Measurements from ENCODE around the gene ZNF414. TPM values are rescaled to one million over a fixed set of nuclear protein-coding genes. Genes with fewer than 3 reads are reported as not detected.

ZNF414 gene
- total and polyA plus RNA-seq, 9 donors = 2.8 to 19.0 (median 14.4) TPM

DNA sequence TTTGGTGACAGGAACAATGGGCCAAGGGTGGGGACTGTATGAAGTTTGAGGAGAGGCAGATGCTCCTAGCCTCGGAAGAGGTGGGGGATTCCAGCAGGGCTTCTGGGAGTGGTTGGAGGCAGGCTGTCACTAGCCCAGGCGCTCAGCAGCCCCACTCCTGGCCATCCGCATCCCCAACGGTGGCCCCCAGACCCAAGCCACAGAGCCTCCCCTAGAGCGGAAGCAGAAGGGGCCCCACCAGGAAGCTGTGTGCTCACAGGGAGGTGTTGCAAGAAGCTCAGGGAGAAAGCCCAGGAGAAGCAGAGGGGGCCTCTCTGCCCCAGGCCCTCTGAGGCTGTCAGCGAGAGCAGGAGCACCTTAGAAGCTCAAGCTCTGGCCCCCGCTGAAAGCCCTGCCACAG lies 19.8 kb downstream of the ZNF414 start:
- peaks cover 3% of the 10 kb centered on the region for H3K4me1 ChIP-seq (ENCODE audit: control insufficient read depth, insufficient read depth, low read length)

DNA sequence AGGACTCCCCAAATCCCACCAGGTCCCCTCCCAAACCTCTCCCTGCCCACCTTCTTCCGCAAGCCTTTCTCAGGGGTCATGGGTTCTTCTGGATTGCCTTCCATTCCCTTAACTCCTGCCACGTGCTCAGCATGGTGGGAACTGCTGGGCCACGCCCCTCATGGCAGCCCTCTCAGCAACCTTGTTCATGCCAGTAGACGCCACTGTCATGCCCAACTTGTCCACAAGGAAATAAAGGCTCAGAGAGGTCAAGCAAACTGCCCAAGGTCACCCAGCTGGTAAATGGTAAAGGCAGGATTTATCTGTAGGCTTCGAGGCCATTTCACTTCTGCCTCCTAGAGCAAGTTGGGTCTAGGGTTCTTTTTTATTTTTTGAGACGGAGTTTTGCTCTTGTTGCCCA lies 22.4 kb downstream of the ZNF414 start:
- WGBS (ENCODE audit: insufficient coverage) = 67% methylated on average over 2 of the region's 6 CpGs
- H3K27ac ChIP-seq (ENCODE audit: low read length) = no peak overlapping the region

More for the DNA sequence above, 19.8 kb downstream of the ZNF414 start:
- Histone ChIP-seq H3K27ac (ENCODE audit: low read length) (no peak overlapping the region), H3K4me3 (ENCODE audit: low read length) (no peak overlapping the region), H3K9me3 (replicated peaks; ENCODE audit: control insufficient read depth, low read depth, low read length) (no peaks in the 10 kb centered on the region), H3K36me3 (ENCODE audit: control insufficient read depth, insufficient read depth, low read length) (peaks cover 12% of the 10 kb centered on the region), H3K27me3 (ENCODE audit: control insufficient read depth, insufficient read depth, low read length) (no peaks in the 10 kb centered on the region)
- WGBS (ENCODE audit: insufficient coverage) = 28% methylated on average over 4 of the region's 7 CpGs
- DNase-seq = no peak

DNA sequence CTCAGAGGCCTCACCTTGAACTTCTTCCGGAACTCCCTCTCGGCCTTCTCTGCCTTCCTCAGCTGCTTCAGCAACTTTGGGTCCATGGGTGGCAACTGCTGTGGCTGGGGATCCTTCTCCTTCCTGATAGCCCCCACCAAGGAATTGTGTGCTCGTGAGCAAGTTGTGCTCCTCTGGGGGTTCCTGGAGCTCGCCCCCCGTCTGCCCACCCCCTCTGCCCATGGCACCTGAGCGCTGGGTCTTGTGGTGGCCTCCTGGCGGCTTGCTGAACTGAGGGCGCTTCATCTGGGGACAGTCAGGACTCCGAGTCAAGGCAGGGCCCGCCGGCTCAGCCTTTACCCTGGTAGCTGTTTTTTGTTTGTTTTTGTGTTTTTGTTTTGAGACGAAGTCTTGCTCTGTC lies 23.1 kb downstream of the ZNF414 start:
- DNase-seq = no peak
- WGBS (ENCODE audit: insufficient coverage) = 79% methylated on average over 4 of the region's 12 CpGs
- Histone ChIP-seq H3K9me3 (replicated peaks; ENCODE audit: control insufficient read depth, low read depth, low read length) (no peaks in the 10 kb centered on the region), H3K27ac (ENCODE audit: low read length) (no peak overlapping the region), H3K4me1 (ENCODE audit: control insufficient read depth, insufficient read depth, low read length) (peaks cover 7% of the 10 kb centered on the region), H3K27me3 (ENCODE audit: control insufficient read depth, insufficient read depth, low read length) (no peaks in the 10 kb centered on the region), H3K36me3 (ENCODE audit: control insufficient read depth, insufficient read depth, low read length) (peaks cover 44% of the 10 kb centered on the region), H3K4me3 (ENCODE audit: low read length) (no peak overlapping the region)

More for the DNA sequence above, 22.4 kb downstream of the ZNF414 start:
- Histone ChIP-seq H3K9me3 (replicated peaks; ENCODE audit: control insufficient read depth, low read depth, low read length) (no peaks in the 10 kb centered on the region), H3K27me3 (ENCODE audit: control insufficient read depth, insufficient read depth, low read length) (no peaks in the 10 kb centered on the region), H3K4me3 (ENCODE audit: low read length) (no peak overlapping the region), H3K4me1 (ENCODE audit: control insufficient read depth, insufficient read depth, low read length) (peaks cover 7% of the 10 kb centered on the region), H3K36me3 (ENCODE audit: control insufficient read depth, insufficient read depth, low read length) (peaks cover 37% of the 10 kb centered on the region)
- no peak for DNase-seq

DNA sequence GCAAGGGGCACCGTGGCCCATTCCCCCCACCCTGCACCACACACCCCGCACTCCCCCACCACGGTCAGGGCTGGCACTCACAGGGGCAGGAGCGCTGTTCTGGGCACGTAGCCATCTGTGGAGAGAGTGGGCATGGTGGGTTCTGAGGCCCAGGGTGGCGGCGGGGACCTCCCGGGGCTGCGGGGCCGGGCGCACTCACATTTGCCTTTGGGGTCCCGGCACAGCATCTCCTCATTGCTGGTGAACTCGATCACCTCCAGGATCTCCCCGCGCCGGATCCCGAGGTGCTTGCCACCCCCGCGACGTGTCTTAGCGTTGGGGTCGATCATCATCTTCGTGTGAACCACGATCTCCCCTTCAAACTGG lies 23.6 kb downstream of the ZNF414 start:
- Histone ChIP-seq H3K9me3 (replicated peaks; ENCODE audit: control insufficient read depth, low read depth, low read length) (no peaks in the 10 kb centered on the region), H3K4me1 (ENCODE audit: control insufficient read depth, insufficient read depth, low read length) (peaks cover 7% of the 10 kb centered on the region), H3K36me3 (ENCODE audit: control insufficient read depth, insufficient read depth, low read length) (peaks cover 49% of the 10 kb centered on the region), H3K27me3 (ENCODE audit: control insufficient read depth, insufficient read depth, low read length) (no peaks in the 10 kb centered on the region), H3K4me3 (ENCODE audit: low read length) (no peak overlapping the region), H3K27ac (ENCODE audit: low read length) (no peak overlapping the region)
- DNase-seq = no peak
- 87% methylated on average over 21 of the region's 24 CpGs for WGBS (ENCODE audit: insufficient coverage)

DNA sequence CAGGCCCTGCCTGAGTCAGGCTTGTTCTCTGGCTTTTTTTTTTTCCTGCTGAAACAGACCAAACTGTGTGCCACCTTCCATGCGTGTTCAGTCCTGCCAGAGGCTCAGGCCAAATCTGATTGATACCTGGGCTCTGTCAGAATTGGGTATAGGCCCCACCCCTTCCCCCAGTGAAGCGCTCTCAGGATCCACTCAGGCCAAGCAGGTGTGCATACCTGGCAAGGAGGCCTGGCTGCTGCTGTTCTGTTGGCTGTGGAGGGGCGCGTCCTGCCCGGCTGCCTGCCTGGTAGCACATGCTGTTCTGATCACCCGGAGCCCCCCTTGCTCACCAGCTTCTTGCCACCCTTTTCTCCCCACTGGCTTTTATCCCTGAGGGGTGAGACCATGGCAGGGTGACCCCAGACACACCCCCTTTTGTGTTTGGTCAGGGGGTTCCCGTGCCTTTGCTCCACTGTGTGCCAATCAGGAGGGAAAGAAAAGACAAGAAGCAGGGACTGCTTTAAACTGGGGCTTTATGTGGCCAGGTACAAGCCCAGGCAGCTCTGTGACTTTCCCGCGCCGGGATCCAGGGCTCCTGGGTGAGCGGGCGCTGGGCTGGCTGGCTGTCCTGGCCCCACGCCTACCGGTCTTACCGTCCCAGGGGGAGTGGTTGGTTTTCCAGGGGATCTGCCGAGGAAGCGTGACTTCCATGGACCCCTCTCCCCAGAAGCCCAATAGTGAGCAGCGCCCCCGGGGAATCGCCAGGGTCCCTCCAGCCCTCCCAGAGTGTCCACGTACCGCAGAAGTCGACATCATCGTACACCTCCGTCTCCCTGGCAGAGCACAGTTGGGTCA lies 24.2 kb downstream of the ZNF414 start:
- peaks cover 7% of the 10 kb centered on the region for H3K4me1 ChIP-seq (ENCODE audit: control insufficient read depth, insufficient read depth, low read length)
- no peak overlapping the region for H3K27ac ChIP-seq (ENCODE audit: low read length)
- H3K4me3 ChIP-seq (ENCODE audit: low read length) = no peak overlapping the region
- H3K36me3 ChIP-seq (ENCODE audit: control insufficient read depth, insufficient read depth, low read length) = peaks cover 55% of the 10 kb centered on the region
- H3K9me3 ChIP-seq (replicated peaks; ENCODE audit: control insufficient read depth, low read depth, low read length) = no peaks in the 10 kb centered on the region
- 79% methylated on average over 10 of the region's 25 CpGs for WGBS (ENCODE audit: insufficient coverage)
- DNase-seq = no peak
- no peaks in the 10 kb centered on the region for H3K27me3 ChIP-seq (ENCODE audit: control insufficient read depth, insufficient read depth, low read length)

DNA sequence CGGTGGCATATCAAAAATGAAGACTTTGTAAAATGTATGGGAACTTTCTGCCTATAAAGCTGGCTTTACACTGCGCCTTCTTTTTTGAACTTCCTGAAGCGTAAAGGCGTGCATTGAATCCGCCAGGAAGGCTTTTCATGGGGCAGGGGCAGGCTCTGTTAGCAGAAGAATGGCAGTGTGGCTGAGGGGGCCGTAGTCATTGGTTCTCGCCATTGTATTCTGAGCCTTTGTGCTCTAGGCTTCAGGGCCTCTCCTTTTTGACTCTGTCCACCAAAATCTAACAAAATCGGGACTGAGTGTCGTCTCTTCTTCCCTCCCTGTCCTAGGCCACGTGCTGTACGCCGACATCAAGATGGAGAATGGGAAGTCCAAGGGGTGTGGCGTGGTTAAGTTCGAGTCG lies 25.6 kb downstream of the ZNF414 start:
- H3K27ac ChIP-seq (ENCODE audit: low read length) = no peak overlapping the region
- no peaks in the 10 kb centered on the region for H3K27me3 ChIP-seq (ENCODE audit: control insufficient read depth, insufficient read depth, low read length)
- no peak overlapping the region for H3K4me3 ChIP-seq (ENCODE audit: low read length)
- no peak for DNase-seq
- 68% methylated on average over 10 of the region's 15 CpGs for WGBS (ENCODE audit: insufficient coverage)
- peaks cover 69% of the 10 kb centered on the region for H3K36me3 ChIP-seq (ENCODE audit: control insufficient read depth, insufficient read depth, low read length)
- H3K4me1 ChIP-seq (ENCODE audit: control insufficient read depth, insufficient read depth, low read length) = peaks cover 4% of the 10 kb centered on the region
- H3K9me3 ChIP-seq (replicated peaks; ENCODE audit: control insufficient read depth, low read depth, low read length) = no peaks in the 10 kb centered on the region

DNA sequence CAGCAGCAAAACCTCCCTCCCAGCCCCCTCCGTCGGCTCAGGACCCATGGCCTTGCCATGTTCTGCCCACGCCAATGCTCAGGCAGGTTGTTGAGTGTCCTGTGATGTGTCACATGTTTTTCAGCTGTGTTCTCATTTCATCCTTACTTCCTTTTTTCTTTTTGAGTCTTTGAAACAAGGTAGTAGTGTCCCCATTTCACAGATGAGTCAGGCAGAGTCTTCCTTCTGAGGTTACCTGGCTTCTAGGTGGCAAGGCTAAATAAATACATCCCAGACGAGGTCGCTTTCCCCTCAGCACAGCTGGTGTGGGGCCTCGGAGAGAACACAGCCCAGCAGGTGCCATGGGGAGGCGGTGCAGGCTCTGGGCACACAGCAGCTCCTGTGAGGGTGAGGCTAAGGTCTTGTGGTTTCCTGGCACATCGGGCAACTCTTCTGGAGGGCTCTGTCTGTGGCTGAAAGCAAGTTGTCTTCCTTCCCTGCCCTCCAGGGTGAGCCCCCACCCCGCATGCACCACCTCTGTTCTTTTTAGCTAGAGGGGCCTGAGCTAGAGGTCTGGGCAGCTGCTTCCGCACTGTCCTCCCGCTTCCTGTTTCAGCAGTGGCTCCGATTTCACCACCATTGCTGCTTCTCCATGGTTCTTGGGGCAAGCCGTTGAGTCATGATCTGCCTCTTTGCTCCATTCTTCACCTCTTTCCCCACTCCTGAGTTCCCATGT lies 26.7 kb downstream of the ZNF414 start:
- no peaks in the 10 kb centered on the region for H3K9me3 ChIP-seq (replicated peaks; ENCODE audit: control insufficient read depth, low read depth, low read length)
- H3K27me3 ChIP-seq (ENCODE audit: control insufficient read depth, insufficient read depth, low read length) = no peaks in the 10 kb centered on the region
- 77% methylated on average over 8 of the region's 13 CpGs for WGBS (ENCODE audit: insufficient coverage)
- no peak overlapping the region for H3K4me3 ChIP-seq (ENCODE audit: low read length)
- peaks cover 79% of the 10 kb centered on the region for H3K36me3 ChIP-seq (ENCODE audit: control insufficient read depth, insufficient read depth, low read length)
- peak; percentile 58 for DNase-seq
- H3K4me1 ChIP-seq (ENCODE audit: control insufficient read depth, insufficient read depth, low read length) = peaks cover 4% of the 10 kb centered on the region
- H3K27ac ChIP-seq (ENCODE audit: low read length) = peak overlapping the region; percentile 9

DNA sequence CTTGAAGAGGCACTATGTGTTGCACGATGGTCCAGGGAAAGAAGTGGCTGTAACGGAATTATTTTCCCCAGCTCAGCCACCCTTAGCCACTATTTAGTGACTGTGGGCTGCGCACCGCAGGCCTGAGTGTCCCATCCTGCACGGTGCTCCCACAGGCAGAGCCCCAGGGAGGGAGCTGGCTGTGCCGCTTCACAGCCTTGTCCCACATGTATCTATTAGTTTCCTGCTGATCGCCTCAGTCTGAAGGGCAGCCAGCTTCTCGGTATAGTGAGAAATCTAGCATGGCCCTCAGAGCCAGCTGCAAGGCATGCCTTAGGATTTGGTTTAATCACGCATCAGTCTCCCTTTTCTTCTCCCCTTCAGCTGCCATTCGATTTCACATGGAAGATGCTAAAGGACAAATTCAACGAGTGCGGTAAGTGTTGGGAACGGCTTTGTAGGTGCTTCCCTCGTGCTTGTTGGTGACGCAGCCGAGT lies 27.3 kb downstream of the ZNF414 start:
- no peak for DNase-seq
- Histone ChIP-seq H3K36me3 (ENCODE audit: control insufficient read depth, insufficient read depth, low read length) (peaks cover 83% of the 10 kb centered on the region), H3K27me3 (ENCODE audit: control insufficient read depth, insufficient read depth, low read length) (no peaks in the 10 kb centered on the region), H3K4me3 (ENCODE audit: low read length) (no peak overlapping the region), H3K27ac (ENCODE audit: low read length) (peak overlapping the region; percentile 33), H3K4me1 (ENCODE audit: control insufficient read depth, insufficient read depth, low read length) (peaks cover 4% of the 10 kb centered on the region), H3K9me3 (replicated peaks; ENCODE audit: control insufficient read depth, low read depth, low read length) (no peaks in the 10 kb centered on the region)
- 94% methylated on average over 10 of the region's 16 CpGs for WGBS (ENCODE audit: insufficient coverage)

DNA sequence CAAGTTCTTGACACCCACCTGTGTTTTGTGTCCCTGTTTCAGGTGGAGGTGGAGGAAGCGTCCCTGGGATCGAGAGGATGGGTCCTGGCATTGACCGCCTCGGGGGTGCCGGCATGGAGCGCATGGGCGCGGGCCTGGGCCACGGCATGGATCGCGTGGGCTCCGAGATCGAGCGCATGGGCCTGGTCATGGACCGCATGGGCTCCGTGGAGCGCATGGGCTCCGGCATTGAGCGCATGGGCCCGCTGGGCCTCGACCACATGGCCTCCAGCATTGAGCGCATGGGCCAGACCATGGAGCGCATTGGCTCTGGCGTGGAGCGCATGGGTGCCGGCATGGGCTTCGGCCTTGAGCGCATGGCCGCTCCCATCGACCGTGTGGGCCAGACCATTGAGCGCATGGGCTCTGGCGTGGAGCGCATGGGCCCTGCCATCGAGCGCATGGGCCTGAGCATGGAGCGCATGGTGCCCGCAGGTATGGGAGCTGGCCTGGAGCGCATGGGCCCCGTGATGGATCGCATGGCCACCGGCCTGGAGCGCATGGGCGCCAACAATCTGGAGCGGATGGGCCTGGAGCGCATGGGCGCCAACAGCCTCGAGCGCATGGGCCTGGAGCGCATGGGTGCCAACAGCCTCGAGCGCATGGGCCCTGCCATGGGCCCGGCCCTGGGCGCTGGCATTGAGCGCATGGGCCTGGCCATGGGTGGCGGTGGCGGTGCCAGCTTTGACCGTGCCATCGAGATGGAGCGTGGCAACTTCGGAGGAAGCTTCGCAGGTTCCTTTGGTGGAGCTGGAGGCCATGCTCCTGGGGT lies 28.2 kb downstream of the ZNF414 start:
- H3K4me3 ChIP-seq (ENCODE audit: low read length) = no peak overlapping the region
- 95% methylated on average over 62 of the region's 62 CpGs for WGBS (ENCODE audit: insufficient coverage)
- no peak overlapping the region for H3K27ac ChIP-seq (ENCODE audit: low read length)
- DNase-seq = no peak
- H3K9me3 ChIP-seq (replicated peaks; ENCODE audit: control insufficient read depth, low read depth, low read length) = no peaks in the 10 kb centered on the region
- H3K4me1 ChIP-seq (ENCODE audit: control insufficient read depth, insufficient read depth, low read length) = peaks cover 10% of the 10 kb centered on the region
- H3K36me3 ChIP-seq (ENCODE audit: control insufficient read depth, insufficient read depth, low read length) = peaks cover 88% of the 10 kb centered on the region
- no peaks in the 10 kb centered on the region for H3K27me3 ChIP-seq (ENCODE audit: control insufficient read depth, insufficient read depth, low read length)
